HG03196 (cell line): Measurements from ENCODE around the gene ALOXE3.
"Not testable (repeated sequence)": the region's sequence is repeated elsewhere in the genome, so short reads cannot be mapped to it uniquely, and the experiment has no call there.

Experiments used
- ATAC-seq: cut with Tn5 transposase; IDR thresholded peaks from one replicate; pipeline ENCODE4 v1.9.1; 2021; ENCODE audit not compliant: unreplicated experiment

The ALOXE3 gene

GRCh38 chr17:8100763-8101162 lies 17.6 kb downstream of the ALOXE3 start:
- no peak for ATAC-seq

GRCh38 chr17:8100111-8100510 lies 18.2 kb downstream of the ALOXE3 start:
- no peak for ATAC-seq

- ATAC-seq, result no peak
Observed at GRCh38 chr17:8096541-8096940, 21.8 kb downstream of the ALOXE3 start.

GRCh38 chr17:8095361-8095760 lies 23.0 kb downstream of the ALOXE3 start:
- no peak for ATAC-seq

DNA sequence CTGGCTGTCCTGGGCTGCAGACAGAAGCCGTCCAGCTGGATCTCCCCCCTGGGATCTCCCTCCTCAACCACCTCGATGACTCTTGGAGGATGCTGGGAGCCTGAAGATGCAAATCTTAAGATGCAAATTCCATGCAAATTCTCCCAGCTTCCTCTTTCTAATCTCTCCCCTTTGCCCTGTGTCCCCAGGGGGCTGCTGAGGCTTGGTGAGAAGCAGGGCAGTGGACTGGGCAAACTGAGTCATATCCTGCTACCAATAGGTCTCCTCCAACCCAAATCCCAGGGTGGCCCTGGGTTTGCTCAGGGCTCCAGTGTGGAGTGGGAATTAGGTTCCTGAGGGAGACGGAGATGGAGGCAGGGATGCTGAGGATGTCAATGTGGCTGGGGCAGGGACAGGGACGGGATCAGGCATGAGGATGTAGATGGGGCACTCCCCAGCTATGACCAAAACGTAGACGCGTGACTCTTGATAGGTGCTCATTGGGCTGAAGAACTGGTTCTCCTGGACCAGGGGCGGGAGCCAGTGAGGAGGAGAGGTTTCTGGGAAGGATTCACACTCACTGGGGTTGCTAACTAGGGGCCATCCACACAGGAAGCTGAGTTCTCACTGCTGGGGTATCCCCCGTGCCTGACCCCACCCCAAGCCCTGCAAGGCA lies 27.2 kb downstream of the ALOXE3 start:
- no peak for ATAC-seq

- no peak for ATAC-seq
Observed at GRCh38 chr17:8089728-8090127, 28.6 kb downstream of the ALOXE3 start.

DNA sequence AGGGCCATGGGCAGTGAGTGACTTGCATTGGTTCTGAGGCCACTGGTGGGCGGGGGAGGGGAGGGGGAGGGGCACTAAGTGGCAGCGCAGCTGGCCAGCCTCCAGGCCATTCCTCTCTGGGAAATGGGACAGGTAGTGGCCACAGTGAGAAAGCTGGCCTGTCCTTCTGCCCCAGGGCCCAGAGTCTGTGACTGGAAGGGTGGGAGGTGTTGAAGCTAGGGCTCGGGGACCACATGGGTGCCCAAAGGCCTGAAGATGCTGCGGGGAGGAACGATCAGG lies 30.4 kb downstream of the ALOXE3 start:
- ATAC-seq, result no peak

GRCh38 chr17:8087075-8087951 lies 31.0 kb downstream of the ALOXE3 start, which contains the start of gene ALOX12B:
Gene ALOX12B, minus strand, starts transcription at chr17:8087716. Its CDS starts 274 bp downstream, at chr17:8087442.
- no peak for ATAC-seq

GRCh38 chr17:8084250-8084649 lies 34.1 kb downstream of the ALOXE3 start:
- no peak for ATAC-seq

DNA sequence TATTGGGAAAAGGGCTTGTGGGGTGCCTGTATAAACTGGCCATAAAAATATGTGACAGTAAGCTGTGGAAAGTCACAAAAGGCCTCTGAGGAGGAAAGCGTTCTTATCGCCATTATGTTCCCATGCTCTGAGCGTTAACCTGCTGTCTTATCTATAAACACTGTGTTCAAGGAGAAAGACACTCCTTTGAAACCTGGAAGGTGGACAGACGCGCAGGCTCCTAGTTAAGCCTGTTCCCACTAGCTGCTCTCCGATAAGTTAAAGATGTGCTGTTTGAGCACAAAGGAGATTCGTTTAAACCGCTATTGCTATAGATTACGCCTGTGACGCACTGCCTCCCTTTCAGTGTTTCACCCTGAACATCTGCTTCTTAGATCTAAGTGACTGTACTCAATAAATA lies 36.0 kb downstream of the ALOXE3 start:
- no peak for ATAC-seq

- no peak for ATAC-seq
Observed at GRCh38 chr17:8081876-8082275, 36.4 kb downstream of the ALOXE3 start.

GRCh38 chr17:8080799-8081219 lies 37.5 kb downstream of the ALOXE3 start:
- ATAC-seq, result no peak

DNA sequence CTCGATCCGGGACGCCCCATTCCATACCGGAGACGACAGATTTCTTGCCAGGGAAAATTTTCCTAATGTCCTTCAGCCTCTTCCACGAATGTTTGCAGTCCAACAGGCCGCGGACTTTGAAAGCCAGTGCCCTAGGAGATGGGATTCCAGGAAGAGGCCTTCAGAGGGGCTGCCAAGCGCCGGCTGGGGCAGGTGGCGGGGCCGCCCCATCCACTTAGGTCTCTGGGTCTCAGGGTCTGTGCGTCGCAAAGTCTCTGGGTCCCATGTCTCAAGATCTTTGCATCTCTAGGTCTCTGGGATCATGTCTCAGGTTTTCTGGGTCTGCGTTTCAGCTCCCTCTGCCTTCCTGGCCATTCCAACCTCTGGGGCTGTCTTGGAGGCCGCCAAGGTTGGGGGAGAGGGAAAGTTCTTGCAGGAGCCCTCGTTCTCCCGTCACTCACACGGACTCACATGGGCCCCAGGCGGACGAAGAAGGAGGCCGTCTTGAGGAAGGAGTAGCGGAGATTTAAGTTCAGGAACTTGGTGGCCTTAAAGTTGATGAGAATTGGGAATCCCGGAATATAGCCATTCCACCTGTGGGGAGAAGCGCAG lies 38.0 kb downstream of the ALOXE3 start:
- no peak for ATAC-seq

- ATAC-seq, result peak; percentile 66
Observed at GRCh38 chr17:8079291-8080207, 38.8 kb downstream of the ALOXE3 start.

DNA sequence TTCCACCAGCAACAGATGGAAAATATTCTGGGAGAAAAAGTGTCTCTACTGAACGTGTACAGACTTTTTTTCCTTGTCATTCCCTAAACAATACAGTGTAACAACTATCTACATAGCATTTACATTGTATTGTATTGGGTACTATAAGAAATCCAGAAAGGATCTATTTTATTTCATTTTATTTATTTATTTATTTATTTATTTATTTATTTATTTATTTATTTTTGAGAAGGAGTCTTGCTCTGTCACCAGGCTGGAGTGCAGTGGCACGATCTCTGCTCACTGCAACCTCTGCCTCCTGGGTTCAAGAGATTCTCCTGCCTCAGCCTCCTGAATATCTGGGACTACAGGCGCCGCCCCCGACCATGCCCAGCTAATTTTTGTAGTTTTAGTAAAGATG lies 40.4 kb downstream of the ALOXE3 start:
- not testable (repeated sequence) for ATAC-seq

DNA sequence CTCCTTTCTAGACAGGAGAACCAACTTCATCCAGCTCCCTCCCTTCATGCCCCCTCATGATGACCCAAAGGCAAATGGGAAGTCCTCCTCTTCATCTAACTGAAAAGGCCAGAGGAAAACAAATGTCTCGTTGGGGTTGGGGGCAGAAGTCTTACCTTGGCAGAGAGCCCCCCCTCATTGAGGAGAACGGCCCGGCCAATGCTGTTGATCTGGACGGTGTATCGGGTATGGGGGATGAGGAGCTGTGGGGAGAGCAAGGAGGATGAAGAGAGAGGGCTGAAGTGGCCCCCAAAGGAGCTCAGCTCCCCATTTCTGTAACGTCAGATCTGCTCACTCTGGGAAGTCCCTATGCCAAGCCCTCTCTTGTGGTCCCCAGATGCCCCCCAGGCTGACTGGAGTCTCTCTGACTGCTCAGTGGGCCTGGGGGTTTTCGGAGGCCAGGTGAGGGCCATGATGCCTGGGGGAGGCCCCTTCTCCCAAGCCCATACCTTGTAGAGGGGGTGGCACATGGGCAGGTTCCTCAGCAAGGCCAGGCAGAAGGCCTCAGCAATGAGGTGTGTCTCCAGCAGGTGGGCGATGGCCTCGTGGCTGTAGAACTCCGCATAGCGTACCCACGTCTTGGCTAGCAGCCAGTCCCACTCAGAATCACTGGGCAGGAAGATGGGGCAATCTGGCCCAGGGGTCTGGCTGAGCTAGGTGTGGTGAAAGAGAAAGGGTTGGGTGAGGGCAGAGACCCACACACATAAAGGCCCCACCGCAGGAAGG lies 41.6 kb downstream of the ALOXE3 start:
- ATAC-seq, result no peak

GRCh38 chr17:8075574-8076342 lies 42.6 kb downstream of the ALOXE3 start:
- ATAC-seq, result no peak

DNA sequence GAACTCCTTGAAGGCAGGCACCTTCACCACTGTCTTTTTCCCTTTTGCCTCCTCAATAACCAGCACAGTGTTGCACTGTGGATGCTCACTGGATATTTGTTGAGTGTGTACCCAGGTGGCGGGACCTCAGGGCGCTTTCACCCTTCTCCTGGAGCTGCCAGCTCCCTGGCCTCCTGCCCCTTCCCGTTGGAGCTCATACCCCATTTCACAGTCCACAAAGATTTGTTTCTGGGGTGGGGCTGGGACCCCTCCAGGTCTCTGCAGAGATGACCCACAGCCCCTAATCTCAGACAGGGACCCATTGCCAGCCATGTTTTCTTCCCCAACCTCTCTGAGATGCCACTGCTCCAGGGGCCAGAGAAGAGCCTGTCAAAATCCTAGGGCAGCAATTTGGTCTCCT lies 43.2 kb downstream of the ALOXE3 start:
- ATAC-seq, result no peak

DNA sequence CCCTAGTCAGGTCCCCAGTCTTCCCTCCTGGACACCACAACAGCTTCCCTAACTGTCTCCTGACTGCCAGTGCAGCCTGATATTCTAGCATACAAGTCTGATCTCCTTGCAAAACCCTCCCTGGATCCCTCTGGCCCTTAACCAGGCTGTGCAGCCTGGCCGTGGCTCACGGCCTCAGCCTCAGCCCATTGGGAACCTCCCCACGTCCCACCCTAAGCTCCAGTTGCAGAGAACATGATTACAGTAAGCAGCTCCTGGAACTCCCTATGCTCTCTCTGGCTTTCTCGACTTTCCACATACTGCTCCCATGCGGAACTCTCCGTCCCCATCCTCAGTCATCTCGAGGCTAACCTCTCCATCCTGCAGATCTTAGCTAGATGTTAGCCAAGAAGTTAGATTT lies 43.8 kb downstream of the ALOXE3 start:
- no peak for ATAC-seq
